ENCODE measurements around the gene IRAK2. TPM values are rescaled to one million over a fixed set of nuclear protein-coding genes. Genes with fewer than 3 reads are reported as not detected.

Gene IRAK2
- total RNA-seq, 6 experiments from 2014 or later, result 2.6 to 4.4 (median 3.5) TPM

DNA sequence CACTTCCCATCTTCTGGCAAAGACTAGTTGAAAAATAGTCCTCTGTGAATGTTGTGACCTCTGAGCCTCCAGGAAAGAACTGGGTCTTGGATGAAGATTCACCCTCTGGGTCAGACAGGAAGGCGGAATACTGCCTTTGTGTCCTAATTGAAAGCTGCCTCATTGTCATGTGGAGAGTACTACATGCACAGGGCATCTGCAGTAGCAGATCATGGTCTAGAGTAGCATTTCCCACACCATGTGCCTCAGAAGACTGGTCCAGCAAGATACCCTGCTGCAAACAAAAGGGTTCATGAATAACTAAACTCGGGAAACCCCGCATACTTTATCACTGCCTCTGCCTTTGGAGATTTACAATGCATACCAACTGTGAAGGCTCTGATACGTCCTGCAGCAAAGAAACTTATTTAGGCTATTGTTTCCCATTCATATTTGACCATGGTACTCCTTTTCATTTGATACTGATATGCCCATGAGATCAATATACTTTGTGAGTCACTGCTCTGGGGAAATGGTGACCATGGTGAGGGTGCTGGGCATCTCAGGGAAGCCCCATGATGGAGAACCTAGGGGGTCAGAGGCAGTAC lies 22.7 kb downstream of the IRAK2 start:
- TF ChIP-seq, protein P1, sequence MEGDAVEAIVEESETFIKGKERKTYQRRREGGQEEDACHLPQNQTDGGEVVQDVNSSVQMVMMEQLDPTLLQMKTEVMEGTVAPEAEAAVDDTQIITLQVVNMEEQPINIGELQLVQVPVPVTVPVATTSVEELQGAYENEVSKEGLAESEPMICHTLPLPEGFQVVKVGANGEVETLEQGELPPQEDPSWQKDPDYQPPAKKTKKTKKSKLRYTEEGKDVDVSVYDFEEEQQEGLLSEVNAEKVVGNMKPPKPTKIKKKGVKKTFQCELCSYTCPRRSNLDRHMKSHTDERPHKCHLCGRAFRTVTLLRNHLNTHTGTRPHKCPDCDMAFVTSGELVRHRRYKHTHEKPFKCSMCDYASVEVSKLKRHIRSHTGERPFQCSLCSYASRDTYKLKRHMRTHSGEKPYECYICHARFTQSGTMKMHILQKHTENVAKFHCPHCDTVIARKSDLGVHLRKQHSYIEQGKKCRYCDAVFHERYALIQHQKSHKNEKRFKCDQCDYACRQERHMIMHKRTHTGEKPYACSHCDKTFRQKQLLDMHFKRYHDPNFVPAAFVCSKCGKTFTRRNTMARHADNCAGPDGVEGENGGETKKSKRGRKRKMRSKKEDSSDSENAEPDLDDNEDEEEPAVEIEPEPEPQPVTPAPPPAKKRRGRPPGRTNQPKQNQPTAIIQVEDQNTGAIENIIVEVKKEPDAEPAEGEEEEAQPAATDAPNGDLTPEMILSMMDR (IDR thresholded peaks at IDR 0.05), result no peak
- Mint-ChIP-seq H3K4me1 (ENCODE audit: low read depth) (peaks cover 25% of the 10 kb centered on the region), H3K4me3 (no peak overlapping the region), H3K27me3 (ENCODE audit: insufficient read depth) (peaks cover 2% of the 10 kb centered on the region; the same call in 1 of the 2 replicates), H3K9me3 (no peaks in the 10 kb centered on the region), H3K27ac (no peak overlapping the region), H3K36me3 (ENCODE audit: low read depth) (peaks cover 11% of the 10 kb centered on the region; the same call in 1 of the 2 replicates)
- DNase-seq, result no peak

DNA sequence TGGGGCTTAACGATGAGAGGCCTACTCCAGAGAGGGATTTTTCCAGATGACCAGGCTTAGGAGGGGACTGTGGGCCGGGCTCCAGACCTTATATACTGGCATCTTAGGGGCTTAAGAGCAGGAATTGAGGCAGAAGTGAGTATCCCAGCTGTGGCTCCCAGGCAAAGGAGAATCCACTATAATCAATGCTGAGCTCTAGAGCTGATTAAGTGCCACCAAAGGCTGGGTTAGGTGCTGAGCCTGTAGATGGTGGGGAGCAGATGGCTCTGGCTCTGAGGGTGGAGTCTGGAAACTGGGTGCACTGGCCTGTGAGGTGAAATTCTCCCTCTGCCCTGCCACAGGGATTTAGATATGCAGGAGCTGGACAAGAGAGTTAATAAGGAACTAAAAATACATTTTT lies 23.2 kb downstream of the IRAK2 start:
- peaks cover 2% of the 10 kb centered on the region for H3K27me3 Mint-ChIP-seq (ENCODE audit: insufficient read depth)
- no peaks in the 10 kb centered on the region for H3K9me3 Mint-ChIP-seq
- DNase-seq, result no peak
- peaks cover 11% of the 10 kb centered on the region; the same call in 1 of the 2 replicates for H3K36me3 Mint-ChIP-seq (ENCODE audit: low read depth)
- no peak overlapping the region for H3K4me3 Mint-ChIP-seq
- peaks cover 31% of the 10 kb centered on the region for H3K4me1 Mint-ChIP-seq (ENCODE audit: low read depth)
- TF ChIP-seq, protein P1 (IDR thresholded peaks at IDR 0.05), result no peak
- no peak overlapping the region for H3K27ac Mint-ChIP-seq

DNA sequence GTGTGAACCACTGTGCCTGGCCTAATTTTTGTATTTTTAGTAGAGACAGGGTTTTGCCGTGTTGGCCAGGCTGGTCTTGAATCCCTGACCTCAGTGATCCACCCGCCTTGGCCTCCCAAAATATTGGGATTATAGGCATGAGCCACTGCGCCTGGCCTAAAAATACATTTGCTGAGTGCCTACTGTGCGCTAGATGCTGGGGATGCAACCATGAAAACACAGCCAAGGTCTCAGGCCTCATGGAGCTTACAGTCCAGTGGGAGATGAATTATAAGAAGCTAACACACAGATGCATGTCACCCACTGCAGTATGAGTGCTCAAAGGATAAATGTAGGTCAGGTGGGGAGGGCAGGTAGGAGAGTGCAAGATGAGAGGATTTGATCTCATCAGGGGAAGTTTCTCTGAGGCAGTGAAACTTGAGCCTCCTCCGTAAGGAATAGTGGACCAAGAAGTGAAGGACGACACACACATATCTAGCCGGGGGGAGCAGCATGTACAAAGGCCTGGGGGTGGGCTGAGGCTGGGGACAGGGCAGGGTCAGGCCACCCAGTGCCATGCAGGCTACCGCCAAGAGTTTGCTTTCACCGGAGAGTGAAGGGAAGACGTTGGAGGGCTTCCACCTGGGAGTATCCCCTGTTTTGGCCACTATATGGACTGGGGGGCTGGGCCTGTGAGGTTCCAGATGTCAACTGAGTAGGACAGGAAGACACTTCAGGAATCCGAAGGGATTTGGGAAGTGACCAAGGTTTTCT lies 24.3 kb downstream of the IRAK2 start:
- H3K27me3 Mint-ChIP-seq (ENCODE audit: insufficient read depth), result peaks cover 2% of the 10 kb centered on the region
- DNase-seq, result no peak
- H3K4me1 Mint-ChIP-seq (ENCODE audit: low read depth), result peaks cover 41% of the 10 kb centered on the region
- TF ChIP-seq, protein P1 (IDR thresholded peaks at IDR 0.05), result no peak
- no peak overlapping the region for H3K27ac Mint-ChIP-seq
- no peak overlapping the region for H3K4me3 Mint-ChIP-seq
- no peaks in the 10 kb centered on the region for H3K9me3 Mint-ChIP-seq
- peaks cover 11% of the 10 kb centered on the region; the same call in 1 of the 2 replicates for H3K36me3 Mint-ChIP-seq (ENCODE audit: low read depth)

DNA sequence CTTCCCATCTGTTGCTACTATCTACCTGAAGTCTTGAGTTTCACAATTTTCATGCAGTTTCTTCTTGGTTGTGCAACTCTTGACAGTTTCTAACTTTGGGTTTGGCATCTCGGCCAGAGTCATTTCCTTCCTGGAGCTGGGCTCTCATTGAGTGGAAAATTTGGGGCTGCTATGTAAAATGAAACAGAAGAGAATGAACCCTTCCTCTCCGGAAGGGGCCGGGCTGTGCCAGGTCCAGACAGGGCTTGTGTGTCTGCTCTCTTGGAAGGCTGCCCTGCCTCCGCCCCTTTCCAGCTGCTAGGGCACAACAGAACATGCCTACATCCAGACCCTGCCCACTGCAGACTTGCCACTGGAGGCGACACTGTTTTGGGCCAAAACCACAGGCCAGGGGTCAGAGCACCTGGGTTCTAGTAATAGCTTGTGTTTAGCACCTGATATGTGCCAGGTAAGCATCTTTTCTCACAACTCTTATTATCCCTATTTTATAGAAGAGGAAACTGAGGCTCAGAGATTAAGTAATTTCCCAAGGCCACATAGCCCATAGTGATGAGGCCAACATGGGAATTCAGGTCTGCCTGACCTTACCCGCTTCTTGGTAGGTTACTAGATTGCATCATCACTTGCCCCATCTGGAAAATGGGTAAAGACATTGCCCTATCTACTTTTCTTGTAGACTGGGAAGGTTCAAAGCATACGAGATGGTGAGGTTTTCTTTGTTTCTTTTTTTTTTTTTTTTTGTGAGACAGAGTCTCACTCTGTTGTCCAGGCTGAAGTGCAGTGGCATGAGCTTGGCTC lies 25.0 kb downstream of the IRAK2 start:
- DNase-seq, result no peak
- Mint-ChIP-seq H3K27ac (no peak overlapping the region), H3K36me3 (ENCODE audit: low read depth) (peaks cover 11% of the 10 kb centered on the region; the same call in 1 of the 2 replicates)

More for the DNA sequence above, 25.0 kb downstream of the IRAK2 start:
- no peaks in the 10 kb centered on the region for H3K9me3 Mint-ChIP-seq
- H3K4me1 Mint-ChIP-seq (ENCODE audit: low read depth), result peaks cover 49% of the 10 kb centered on the region
- H3K27me3 Mint-ChIP-seq (ENCODE audit: insufficient read depth), result peaks cover 2% of the 10 kb centered on the region
- TF ChIP-seq, protein P1 (IDR thresholded peaks at IDR 0.05), result no peak
- no peak overlapping the region for H3K4me3 Mint-ChIP-seq

Measured in HFFc6 (cell line).